Common myeloid progenitor, CD34-positive (primary cell): ENCODE measurements around the gene CYTIP. TPM values are rescaled to one million over a fixed set of nuclear protein-coding genes. Genes with fewer than 3 reads are reported as not detected.

Experiments
- CTCF ChIA-PET: fragments of 350-600 bp; sonication (Branson Sonifier 250); formaldehyde crosslinking; loops from one replicate; lab custom pipeline; 2021; ENCODE audit warnings: antibody characterized with exemption; lab: Charles Lee
- POLR2A ChIA-PET: fragments of 350-600 bp; sonication (Branson Sonifier 250); formaldehyde crosslinking; loops from one replicate; lab custom pipeline; 2021; ENCODE audit warnings: antibody characterized with exemption; lab: Charles Lee
- DNase-seq, 3 donors: peaks; one replicate each; pipeline versions ENCODE4 v3.0.0 to v3.0.0-alpha.2; 2013
- H3K27ac ChIP-seq, 2 experiments: 1 replicate in 1 of 2; 2 replicates in 1 of 2; pipeline ENCODE4 v1.7.0; 2013; ENCODE audit warnings: inconsistent platforms in 2 of 2, low read length in 2 of 2, mild to moderate bottlenecking in 2 of 2, low read depth in 1 of 2, moderate library complexity in 1 of 2; ENCODE audit not compliant: severe bottlenecking in 2 of 2, insufficient read depth in 1 of 2, poor library complexity in 1 of 2
- H3K27me3 ChIP-seq, 5 experiments: replicated peaks in 2 of 5; 1 replicate in 3 of 5; 2 replicates in 2 of 5; pipeline versions ENCODE4 v1.6.1 to v1.7.0; 2013; ENCODE audit warnings: low read length in 4 of 5, mild to moderate bottlenecking in 2 of 5, moderate library complexity in 2 of 5, inconsistent platforms in 1 of 5; ENCODE audit not compliant: insufficient read depth in 5 of 5, control insufficient read depth in 4 of 5
- H3K36me3 ChIP-seq, 4 experiments: 1 replicate in 2 of 4; 2 replicates in 2 of 4; pipeline versions ENCODE4 v1.6.1 to v1.7.0; 2013; ENCODE audit warnings: low read length in 3 of 4, control low read depth in 1 of 4, mild to moderate bottlenecking in 1 of 4; ENCODE audit not compliant: control insufficient read depth in 4 of 4, insufficient read depth in 4 of 4
- H3K4me1 ChIP-seq, 4 experiments: 1 replicate in 3 of 4; 2 replicates in 1 of 4; pipeline versions ENCODE4 v1.6.1 to v1.7.1; 2013; ENCODE audit warnings: low read length in 3 of 4, mild to moderate bottlenecking in 3 of 4, control low read depth in 1 of 4, inconsistent platforms in 1 of 4, moderate library complexity in 1 of 4; ENCODE audit not compliant: control insufficient read depth in 4 of 4, insufficient read depth in 4 of 4; ENCODE audit errors: control extremely low read depth in 1 of 4
- H3K4me3 ChIP-seq, 7 experiments: 1 replicate in 4 of 7; 2 replicates in 3 of 7; pipeline versions ENCODE4 v1.5.1 to v1.7.0; 2013; ENCODE audit warnings: mild to moderate bottlenecking in 7 of 7, low read length in 6 of 7, moderate library complexity in 6 of 7, inconsistent platforms in 2 of 7, low read depth in 2 of 7, control low read depth in 1 of 7; ENCODE audit not compliant: insufficient read depth in 4 of 7, control insufficient read depth in 1 of 7; ENCODE audit errors: extremely low read depth in 1 of 7
- H3K9me3 ChIP-seq, 5 experiments: 1 replicate in 4 of 5; 2 replicates in 1 of 5; pipeline versions ENCODE4 v1.6.1 to v1.7.1; 2013; ENCODE audit warnings: low read length in 4 of 5, mild to moderate bottlenecking in 2 of 5, inconsistent platforms in 1 of 5, low read depth in 1 of 5, moderate library complexity in 1 of 5; ENCODE audit not compliant: control insufficient read depth in 4 of 5, insufficient read depth in 2 of 5; ENCODE audit errors: control extremely low read depth in 1 of 5
- WGBS: methylation state at CpG from one replicate; pipeline ENCODE4 v1.1.5; 2013; ENCODE audit not compliant: insufficient coverage; 5-methylcytosine and 5-hydroxymethylcytosine counted together
- polyA plus RNA-seq: library from polyadenylated mRNA; unstranded; fragments of 120-200 nt; gene quantifications from one replicate; pipeline ENCODE4 v1.2.1, GENCODE V29; 2013

The CYTIP gene
- 39.4 TPM for polyA plus RNA-seq

GRCh38 chr2:157443795-157444640, at the start of gene CYTIP:
Gene CYTIP (minus strand): TSS chr2:157444089. CDS start chr2:157444020, 69 bp downstream.
- ChIA-PET CTCF (interaction anchor here (0.8 to 2.2 kb wide), 9 partner anchors 10 to 48 kb away, joined by 3 to 10 read pairs (median 6); no protein-coding TSS in a partner anchor), POLR2A (no interaction called here)
- peak; percentile 67 to 89 (median 86) for DNase-seq
- Histone ChIP-seq H3K27me3 (no peaks in the 10 kb centered on the region), H3K4me3 (peak within 1 kb of the TSS; percentile 27 to 98 (median 81)), H3K27ac (peak within 1 kb of the TSS; percentile 73 to 82), H3K36me3 (peaks cover 0 to 4% (median 0%) of the 10 kb centered on the region in 4 experiments), H3K4me1 (peaks cover 34 to 52% (median 41%) of the 10 kb centered on the region in 4 experiments), H3K9me3 (no peaks in the 10 kb centered on the region)
- WGBS: 7% methylated on average over 13 of the region's 13 CpGs

GRCh38 chr2:157492189-157492773, 48.4 kb upstream of the CYTIP start:
- no peaks in the 10 kb centered on the region for H3K9me3 ChIP-seq
- 50% methylated on average over 2 of the region's 5 CpGs for WGBS
- H3K27me3 ChIP-seq: no peaks in the 10 kb centered on the region
- H3K4me3 ChIP-seq: no peak overlapping the region
- POLR2A ChIA-PET: interaction anchor here (0.6 to 0.7 kb wide), 3 partner anchors 84 to 164 kb away, joined by 3 to 4 read pairs (median 3); no protein-coding TSS in a partner anchor
- DNase-seq: peak; percentile 71 to 86 (median 80)
- H3K27ac ChIP-seq: no peak overlapping the region
- H3K36me3 ChIP-seq: no peaks in the 10 kb centered on the region
- H3K4me1 ChIP-seq: peaks cover 0 to 14% (median 7%) of the 10 kb centered on the region in 4 experiments
- CTCF ChIA-PET: interaction anchor here (0.6 to 2.4 kb wide), 14 partner anchors 10 to 189 kb away, joined by 3 to 8 read pairs (median 4); partner anchors contain the start of genes ACVR1C and CYTIP

- no peak overlapping the region for H3K4me3 ChIP-seq
- H3K4me1 ChIP-seq: peaks cover 0 to 14% (median 7%) of the 10 kb centered on the region in 4 experiments
- no peak overlapping the region for H3K27ac ChIP-seq
- CTCF ChIA-PET: interaction anchor here (0.5 to 2.8 kb wide), 12 partner anchors 7 to 513 kb away, joined by 3 to 13 read pairs (median 4); partner anchors contain the start of genes CYTIP and ERMN
- WGBS: no CpG with 5 or more reads among the region's 1 CpG
- no peaks in the 10 kb centered on the region for H3K36me3 ChIP-seq
- no peaks in the 10 kb centered on the region for H3K27me3 ChIP-seq
- POLR2A ChIA-PET: no interaction called here
- peak in 2 of 3 donors; percentile 44 to 56 for DNase-seq
- H3K9me3 ChIP-seq: no peaks in the 10 kb centered on the region
Measured at GRCh38 chr2:157489983-157490382, 46.1 kb upstream of the CYTIP start.

- ChIA-PET POLR2A (interaction anchor here (0.6 kb wide), 1 partner anchor 24 kb away, joined by 3 read pairs; no protein-coding TSS in a partner anchor), CTCF (interaction anchor here (0.7 to 2.8 kb wide), 6 partner anchors 9 to 162 kb away, joined by 3 to 13 read pairs (median 8); partner anchors contain the start of genes CYTIP and ERMN)
Measured at GRCh38 chr2:157488877-157489276, 45.0 kb upstream of the CYTIP start.

GRCh38 chr2:157487747-157488146, 43.9 kb upstream of the CYTIP start:
- Histone ChIP-seq H3K27me3 (no peaks in the 10 kb centered on the region), H3K4me1 (peaks cover 0 to 6% (median 5%) of the 10 kb centered on the region in 4 experiments), H3K4me3 (no peak overlapping the region), H3K36me3 (no peaks in the 10 kb centered on the region), H3K27ac (no peak overlapping the region), H3K9me3 (no peaks in the 10 kb centered on the region)
- CTCF ChIA-PET: interaction anchor here (1.2 to 2.4 kb wide), 3 partner anchors 10 to 162 kb away, joined by 4 to 13 read pairs (median 5); partner anchors contain the start of gene ERMN
- no peak for DNase-seq
- WGBS: 80% methylated on average over 1 of the region's 3 CpGs
- POLR2A ChIA-PET: no interaction called here

More at GRCh38 chr2:157488877-157489276, 45.0 kb upstream of the CYTIP start:
- Histone ChIP-seq H3K4me3 (no peak overlapping the region), H3K27me3 (no peaks in the 10 kb centered on the region), H3K27ac (no peak overlapping the region), H3K4me1 (peaks cover 0 to 14% (median 7%) of the 10 kb centered on the region in 4 experiments), H3K9me3 (no peaks in the 10 kb centered on the region), H3K36me3 (no peaks in the 10 kb centered on the region)
- DNase-seq: no peak
- WGBS: 94% methylated on average over 2 of the region's 3 CpGs

- DNase-seq: no peak
- H3K4me1 ChIP-seq: peaks cover 0 to 8% (median 5%) of the 10 kb centered on the region in 4 experiments
- 100% methylated on average over 1 of the region's 1 CpG for WGBS
- H3K4me3 ChIP-seq: no peak overlapping the region
- CTCF ChIA-PET: interaction anchor here (1.2 to 1.4 kb wide), 2 partner anchors 159 to 161 kb away, joined by 4 to 5 read pairs; partner anchors contain the start of gene ERMN
- H3K9me3 ChIP-seq: no peaks in the 10 kb centered on the region
- no peaks in the 10 kb centered on the region for H3K36me3 ChIP-seq
- H3K27ac ChIP-seq: no peak overlapping the region
- no peaks in the 10 kb centered on the region for H3K27me3 ChIP-seq
- POLR2A ChIA-PET: no interaction called here
Measured at GRCh38 chr2:157487271-157487610, 43.4 kb upstream of the CYTIP start.
